GM12892 (cell line): ENCODE measurements around the gene SEPTIN14.

Source experiments
- POLR2A ChIP-seq: IDR thresholded peaks from 2 replicates; pipeline ENCODE4 v1.6.1; 2011; ENCODE audit warnings: low read depth, low read length, control low read depth
- POLR2AphosphoS5 ChIP-seq: IDR thresholded peaks from 2 replicates; pipeline ENCODE4 v1.6.1; 2011; ENCODE audit warnings: low read depth, low read length, control low read depth
- TAF1 ChIP-seq: IDR thresholded peaks from 2 replicates; pipeline ENCODE4 v1.6.1; 2011; ENCODE audit warnings: low read depth, mild to moderate bottlenecking, control low read depth, low read length, borderline replicate concordance

DNA sequence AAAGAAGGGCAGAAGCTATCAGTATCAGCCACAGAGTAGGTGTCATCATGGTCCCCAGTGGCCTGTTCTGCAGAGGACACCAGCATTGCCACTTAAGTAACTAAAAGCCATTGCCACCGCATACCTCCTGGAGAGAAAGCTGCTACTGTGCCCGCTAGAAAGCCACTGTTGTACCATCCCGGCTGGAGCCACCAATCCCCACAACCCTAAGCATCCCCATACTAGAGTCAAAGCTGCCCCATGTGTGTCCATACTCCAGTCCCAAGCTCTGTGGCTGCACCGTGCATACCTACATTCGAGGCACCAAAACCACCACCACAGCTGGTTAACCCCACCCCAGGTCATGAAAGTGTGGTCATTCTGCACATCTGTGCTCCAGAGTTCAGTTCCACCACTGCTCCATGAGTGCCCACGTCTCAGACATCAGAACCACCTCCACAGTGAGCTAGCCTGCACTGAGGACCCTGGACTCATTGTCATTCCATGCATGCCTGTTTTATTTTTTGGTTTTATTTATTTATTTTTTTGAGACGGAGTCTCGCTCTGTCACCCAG lies 9.5 kb upstream of the SEPTIN14 start:
- TF ChIP-seq POLR2A (no peak), TAF1 (no peak), POLR2AphosphoS5 (no peak)
